CD14-positive monocyte (primary cell): ENCODE data around the gene EXOSC2. TPM values are rescaled to one million over a fixed set of nuclear protein-coding genes. Genes with fewer than 3 reads are reported as not detected.

Source experiments
- DNase-seq, 3 donors: peaks; one replicate each; pipeline ENCODE4 v3.0.0-alpha.2; 2011 to 2022
- H2AFZ ChIP-seq: 2 replicates; pipeline ENCODE4 v1.6.0; 2012; ENCODE audit warnings: mild to moderate bottlenecking, low read depth, low read length, inconsistent platforms; ENCODE audit not compliant: insufficient read depth, poor library complexity, severe bottlenecking
- H3K27ac ChIP-seq, 2 donors: 1 replicate in 1 of 2; 2 replicates in 1 of 2; pipeline ENCODE4 v1.5.1; 2012 to 2013; ENCODE audit warnings: low read length in 2 of 2, control low read depth in 1 of 2, inconsistent platforms in 1 of 2, low read depth in 1 of 2, mild to moderate bottlenecking in 1 of 2
- H3K27me3 ChIP-seq, 2 donors: one replicate each; pipeline versions ENCODE4 v1.6.0 to v1.6.1; 2011 to 2013; ENCODE audit warnings: low read length in 2 of 2; ENCODE audit not compliant: control insufficient read depth in 2 of 2, insufficient read depth in 2 of 2
- H3K36me3 ChIP-seq, 2 donors: replicated peaks in 1 of 2; 1 replicate in 1 of 2; 2 replicates in 1 of 2; pipeline versions ENCODE4 v1.5.1 to v1.6.1; 2012 to 2013; ENCODE audit warnings: low read length in 2 of 2, control low read depth in 1 of 2, inconsistent platforms in 1 of 2, mild to moderate bottlenecking in 1 of 2; ENCODE audit not compliant: insufficient read depth in 2 of 2, control insufficient read depth in 1 of 2
- H3K4me1 ChIP-seq, 2 donors: 1 replicate in 1 of 2; 2 replicates in 1 of 2; pipeline versions ENCODE4 v1.5.1 to v1.6.1; 2012 to 2013; ENCODE audit warnings: low read length in 2 of 2, control low read depth in 1 of 2, inconsistent platforms in 1 of 2, mild to moderate bottlenecking in 1 of 2, moderate library complexity in 1 of 2; ENCODE audit not compliant: insufficient read depth in 2 of 2, control insufficient read depth in 1 of 2
- H3K4me2 ChIP-seq: replicated peaks from 2 replicates; pipeline ENCODE3; 2012; ENCODE audit warnings: low read length, moderate library complexity, mild to moderate bottlenecking; ENCODE audit not compliant: poor library complexity, severe bottlenecking; ENCODE audit errors: extremely low read depth
- H3K4me3 ChIP-seq, 3 experiments: fragments of 200-600 bp in 1 of 3; sonication (generic) in 1 of 3; replicated peaks in 1 of 3; 1 replicate in 2 of 3; 2 replicates in 1 of 3; pipeline ENCODE4 v1.5.1; 2011 to 2013; ENCODE audit warnings: low read length in 3 of 3, mild to moderate bottlenecking in 3 of 3, control low read depth in 2 of 3, low read depth in 2 of 3, inconsistent platforms in 1 of 3, moderate library complexity in 1 of 3
- H3K79me2 ChIP-seq: 2 replicates; pipeline ENCODE4 v1.6.0; 2012; ENCODE audit warnings: mild to moderate bottlenecking, control low read depth, inconsistent platforms, low read length, moderate library complexity; ENCODE audit not compliant: insufficient read depth
- H3K9ac ChIP-seq: 2 replicates; pipeline ENCODE4 v1.6.0; 2017; ENCODE audit warnings: low read length, mild to moderate bottlenecking; ENCODE audit not compliant: insufficient read depth, poor library complexity, severe bottlenecking
- H3K9me3 ChIP-seq, 2 donors: replicated peaks in 1 of 2; 1 replicate in 1 of 2; 2 replicates in 1 of 2; pipeline versions ENCODE4 v1.5.1 to v1.6.1; 2012 to 2013; ENCODE audit warnings: low read length in 2 of 2, control low read depth in 1 of 2; ENCODE audit not compliant: control insufficient read depth in 1 of 2, insufficient read depth in 1 of 2
- H4K20me1 ChIP-seq: 2 replicates; pipeline ENCODE4 v1.6.0; 2012; ENCODE audit warnings: mild to moderate bottlenecking, low read length, control low read depth, moderate library complexity; ENCODE audit not compliant: insufficient read depth
- H3K27ac Mint-ChIP-seq, 7 donors: one replicate each; pipeline ENCODE4 v1.8.0; 2020; ENCODE audit warnings: mild to moderate bottlenecking in 7 of 7, mixed read lengths in 7 of 7, moderate library complexity in 6 of 7, inconsistent platforms in 2 of 7
- H3K27me3 Mint-ChIP-seq, 3 donors: one replicate each; pipeline ENCODE4 v1.8.0; 2021 to 2022; ENCODE audit warnings: low read depth in 3 of 3, mild to moderate bottlenecking in 3 of 3, mixed read lengths in 3 of 3, moderate library complexity in 3 of 3, inconsistent platforms in 1 of 3
- H3K36me3 Mint-ChIP-seq, 2 donors: one replicate each; pipeline ENCODE4 v1.8.0; 2020; ENCODE audit warnings: mixed read lengths in 2 of 2, inconsistent platforms in 1 of 2, mild to moderate bottlenecking in 1 of 2
- H3K4me1 Mint-ChIP-seq: one replicate; pipeline ENCODE4 v1.8.0; 2020; ENCODE audit warnings: mild to moderate bottlenecking, mixed read lengths
- H3K4me3 Mint-ChIP-seq, 2 donors: one replicate each; pipeline ENCODE4 v1.8.0; 2020; ENCODE audit warnings: mild to moderate bottlenecking in 2 of 2, mixed read lengths in 2 of 2, moderate library complexity in 1 of 2
- H3K9me3 Mint-ChIP-seq, 7 donors: one replicate each; pipeline ENCODE4 v1.8.0; 2020 to 2022; ENCODE audit warnings: mixed read lengths in 7 of 7, mild to moderate bottlenecking in 6 of 7, moderate library complexity in 6 of 7, inconsistent platforms in 2 of 7
- CTCF ChIP-seq: fragments of 200-600 bp; IDR thresholded peaks from one replicate; pipeline ENCODE4 v1.8.0; 2022; ENCODE audit warnings: antibody characterized with exemption, mild to moderate bottlenecking
- whole genome bisulfite sequencing: methylation state at CpG from one replicate; pipeline ENCODE4 v1.1.5; 2013; ENCODE audit warnings: missing lambda C conversion rate; ENCODE audit not compliant: insufficient coverage; 5-methylcytosine and 5-hydroxymethylcytosine counted together
- intact Hi-C, 2 donors: fragments of 100-400 bp; cut with micrococcal nuclease; formaldehyde crosslinking; loops; one replicate each; pipeline versions ENCODE4 v1.15.0 to v1.15.1; 2023
- polyA minus RNA-seq: library from RNA; depleted of rRNA, polyadenylated mRNA; stranded (reverse); fragments of >200 nt; gene quantifications from 2 replicates; pipeline ENCODE4 v1.2.3, GENCODE V29; 2012
- polyA plus RNA-seq, 3 donors: library from polyadenylated mRNA; depleted of rRNA in 1 of 3; unstranded in 2 of 3; stranded (reverse) in 1 of 3; fragments of 300-500 nt in 2 of 3; fragments of >200 nt in 1 of 3; fragmentation: Illumina TruSeq in 2 of 3; gene quantifications; 1 replicate in 2 of 3; 2 replicates in 1 of 3; pipeline ENCODE4 v1.2.3, GENCODE V29; 2012 to 2021
- total RNA-seq, 12 experiments: library from RNA in 1 of 12; stranded (reverse) in 1 of 12; fragments of 120-200 nt in 1 of 12; gene quantifications; one replicate each; pipeline ENCODE4 v1.2.4 and lab custom pipeline; 2013 to 2026; ENCODE audit warnings: mixed read lengths in 6 of 12, inconsistent platforms in 1 of 12

EXOSC2 gene
- 20.8 TPM for total RNA-seq (2013)
- polyA plus RNA-seq (10 to 100 TPM; 10.2 to 15.8 (median 11.2) TPM), polyA minus RNA-seq (7.9 and 10.3 TPM in 2 replicates), total RNA-seq (lab: John Stamatoyannopoulos, UW) (1.9 to 17.3 (median 11.0) reads per million in 11 experiments)

GRCh38 chr9:130693426-130694191 is at the start of gene EXOSC2:
Gene EXOSC2 (plus strand): TSS chr9:130693780. CDS start chr9:130693792, 12 bp downstream.
- H3K4me1 ChIP-seq, result peaks cover 20 to 22% of the 10 kb centered on the region in 2 donors
- intact Hi-C loops, result loop anchor here in 1 of 2 donors (5.0 kb wide), 1 partner anchor 434 kb away; the partner anchor contains the start of gene NUP214
- WGBS, result 0% methylated on average over 30 of the region's 40 CpGs
- H3K9me3 ChIP-seq, result peaks cover 0 to 6% of the 10 kb centered on the region in 2 donors
- peaks cover 27 to 30% of the 10 kb centered on the region in 2 donors for H3K36me3 Mint-ChIP-seq
- peak within 1 kb of the TSS; percentile 83 for H2AFZ ChIP-seq
- H3K36me3 ChIP-seq, result peaks cover 21 to 36% of the 10 kb centered on the region in 2 donors
- peak within 1 kb of the TSS; percentile 80 to 94 (median 87) for H3K27ac Mint-ChIP-seq
- peaks cover 7 to 12% (median 11%) of the 10 kb centered on the region in 3 donors for H3K27me3 Mint-ChIP-seq
- peaks cover 34% of the 10 kb centered on the region for H3K4me1 Mint-ChIP-seq
- peak within 1 kb of the TSS; percentile 66 to 90 (median 81) for H3K4me3 ChIP-seq
- DNase-seq, result peak; percentile 96 to 98 (median 97)
- peak within 1 kb of the TSS; percentile 23 to 81 for H3K27ac ChIP-seq
- H3K4me2 ChIP-seq, result peak within 1 kb of the TSS; percentile 89
- peak within 1 kb of the TSS; percentile 78 for H3K9ac ChIP-seq
- peaks cover 3% of the 10 kb centered on the region for H4K20me1 ChIP-seq
- TF ChIP-seq CTCF, result no peak
- peaks cover 0 to 7% of the 10 kb centered on the region in 2 donors for H3K27me3 ChIP-seq
- peaks cover 0 to 8% (median 5%) of the 10 kb centered on the region in 7 donors for H3K9me3 Mint-ChIP-seq
- peak within 1 kb of the TSS; percentile 93 to 98 for H3K4me3 Mint-ChIP-seq
- H3K79me2 ChIP-seq, result peaks cover 28% of the 10 kb centered on the region

- no peaks in the 10 kb centered on the region for H3K4me1 ChIP-seq
- peaks cover 28 to 57% (median 33%) of the 10 kb centered on the region in 3 donors for H3K27me3 Mint-ChIP-seq
- intact Hi-C loops, result no loop called here
- DNase-seq, result no peak
- no peaks in the 10 kb centered on the region for H3K36me3 Mint-ChIP-seq
- H3K4me3 ChIP-seq, result no peak overlapping the region
- no peaks in the 10 kb centered on the region for H4K20me1 ChIP-seq
- no peak for TF ChIP-seq CTCF
- no peaks in the 10 kb centered on the region for H3K79me2 ChIP-seq
- H3K4me3 Mint-ChIP-seq, result no peak overlapping the region
- H3K4me2 ChIP-seq, result no peak overlapping the region
- H3K36me3 ChIP-seq, result no peaks in the 10 kb centered on the region
- WGBS, result 78% methylated on average over 7 of the region's 15 CpGs
- no peak overlapping the region for H3K27ac Mint-ChIP-seq
- H3K9me3 ChIP-seq, result no peaks in the 10 kb centered on the region
- H2AFZ ChIP-seq, result no peak overlapping the region
- H3K9me3 Mint-ChIP-seq, result peaks cover 0 to 8% (median 0%) of the 10 kb centered on the region in 7 donors
- no peak overlapping the region for H3K27ac ChIP-seq
- H3K27me3 ChIP-seq, result peaks cover 0 to 5% of the 10 kb centered on the region in 2 donors
- H3K9ac ChIP-seq, result no peak overlapping the region
- H3K4me1 Mint-ChIP-seq, result no peaks in the 10 kb centered on the region
These were observed 42.4 kb upstream of the EXOSC2 start for GRCh38 chr9:130651221-130651620.
